ENCODE data around the gene RBBP4.
A peak's percentile ranks its signal among the peaks of the same experiment; 100 is the strongest.

Gene RBBP4

GRCh38 chr1:32718527-32718926 lies 67.5 kb downstream of the RBBP4 start:
- TF ChIP-seq CTCF (conservative IDR thresholded peaks at IDR 0.05) (no peak), ZFX (IDR thresholded peaks at IDR 0.05) (no peak)
- no peak overlapping the region for H3K27ac ChIP-seq

GRCh38 chr1:32719681-32720275 lies 68.8 kb downstream of the RBBP4 start:
- TF ChIP-seq CTCF (conservative IDR thresholded peaks at IDR 0.05) (no peak), ZFX (IDR thresholded peaks at IDR 0.05) (no peak)
- H3K27ac ChIP-seq = no peak overlapping the region

GRCh38 chr1:32724678-32725614 lies 73.9 kb downstream of the RBBP4 start:
- H3K27ac ChIP-seq = peak overlapping the region; percentile 18

GRCh38 chr1:32725615-32725982 lies 74.6 kb downstream of the RBBP4 start:
- no peak for TF ChIP-seq CTCF (conservative IDR thresholded peaks at IDR 0.05)
- no peak for TF ChIP-seq ZFX (IDR thresholded peaks at IDR 0.05)
- H3K27ac ChIP-seq = peak overlapping the region; percentile 18

More at GRCh38 chr1:32724678-32725614, 73.9 kb downstream of the RBBP4 start:
- no peak for TF ChIP-seq ZFX (IDR thresholded peaks at IDR 0.05)

- H3K27ac ChIP-seq = no peak overlapping the region
- TF ChIP-seq ZFX (IDR thresholded peaks at IDR 0.05) (no peak), CTCF (conservative IDR thresholded peaks at IDR 0.05) (no peak)
Measured at GRCh38 chr1:32727876-32728275, 76.9 kb downstream of the RBBP4 start.

- no peak overlapping the region for H3K27ac ChIP-seq
- TF ChIP-seq ZFX (IDR thresholded peaks at IDR 0.05) = no peak
- TF ChIP-seq CTCF (conservative IDR thresholded peaks at IDR 0.05) = no peak
Measured at GRCh38 chr1:32728413-32729077, 77.5 kb downstream of the RBBP4 start.

- TF ChIP-seq ZFX (IDR thresholded peaks at IDR 0.05) (no peak), CTCF (conservative IDR thresholded peaks at IDR 0.05) (no peak)
- no peak overlapping the region for H3K27ac ChIP-seq
Measured at GRCh38 chr1:32729254-32730046, 78.4 kb downstream of the RBBP4 start.
